ENCODE measurements around the gene CD320.

CD320 gene

GRCh38 chr19:8259142-8259921 lies 48.8 kb downstream of the CD320 start (continued):
- TF ChIP-seq, protein P1, sequence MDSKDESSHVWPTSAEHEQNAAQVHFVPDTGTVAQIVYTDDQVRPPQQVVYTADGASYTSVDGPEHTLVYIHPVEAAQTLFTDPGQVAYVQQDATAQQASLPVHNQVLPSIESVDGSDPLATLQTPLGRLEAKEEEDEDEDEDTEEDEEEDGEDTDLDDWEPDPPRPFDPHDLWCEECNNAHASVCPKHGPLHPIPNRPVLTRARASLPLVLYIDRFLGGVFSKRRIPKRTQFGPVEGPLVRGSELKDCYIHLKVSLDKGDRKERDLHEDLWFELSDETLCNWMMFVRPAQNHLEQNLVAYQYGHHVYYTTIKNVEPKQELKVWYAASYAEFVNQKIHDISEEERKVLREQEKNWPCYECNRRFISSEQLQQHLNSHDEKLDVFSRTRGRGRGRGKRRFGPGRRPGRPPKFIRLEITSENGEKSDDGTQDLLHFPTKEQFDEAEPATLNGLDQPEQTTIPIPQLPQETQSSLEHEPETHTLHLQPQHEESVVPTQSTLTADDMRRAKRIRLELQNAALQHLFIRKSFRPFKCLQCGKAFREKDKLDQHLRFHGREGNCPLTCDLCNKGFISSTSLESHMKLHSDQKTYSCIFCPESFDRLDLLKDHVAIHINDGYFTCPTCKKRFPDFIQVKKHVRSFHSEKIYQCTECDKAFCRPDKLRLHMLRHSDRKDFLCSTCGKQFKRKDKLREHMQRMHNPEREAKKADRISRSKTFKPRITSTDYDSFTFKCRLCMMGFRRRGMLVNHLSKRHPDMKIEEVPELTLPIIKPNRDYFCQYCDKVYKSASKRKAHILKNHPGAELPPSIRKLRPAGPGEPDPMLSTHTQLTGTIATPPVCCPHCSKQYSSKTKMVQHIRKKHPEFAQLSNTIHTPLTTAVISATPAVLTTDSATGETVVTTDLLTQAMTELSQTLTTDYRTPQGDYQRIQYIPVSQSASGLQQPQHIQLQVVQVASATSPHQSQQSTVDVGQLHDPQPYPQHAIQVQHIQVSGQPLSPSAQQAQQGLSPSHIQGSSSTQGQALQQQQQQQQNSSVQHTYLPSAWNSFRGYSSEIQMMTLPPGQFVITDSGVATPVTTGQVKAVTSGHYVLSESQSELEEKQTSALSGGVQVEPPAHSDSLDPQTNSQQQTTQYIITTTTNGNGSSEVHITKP (tag by site-specific recombination; IDR thresholded peaks at IDR 0.05), result no peak
- 0 out of 2 replicates have a peak, but pooled peaks have one; percentile 48 for TF ChIP-seq EGR2 (tag by site-specific recombination; IDR thresholded peaks at IDR 0.05; ENCODE audit: low read depth)

DNA sequence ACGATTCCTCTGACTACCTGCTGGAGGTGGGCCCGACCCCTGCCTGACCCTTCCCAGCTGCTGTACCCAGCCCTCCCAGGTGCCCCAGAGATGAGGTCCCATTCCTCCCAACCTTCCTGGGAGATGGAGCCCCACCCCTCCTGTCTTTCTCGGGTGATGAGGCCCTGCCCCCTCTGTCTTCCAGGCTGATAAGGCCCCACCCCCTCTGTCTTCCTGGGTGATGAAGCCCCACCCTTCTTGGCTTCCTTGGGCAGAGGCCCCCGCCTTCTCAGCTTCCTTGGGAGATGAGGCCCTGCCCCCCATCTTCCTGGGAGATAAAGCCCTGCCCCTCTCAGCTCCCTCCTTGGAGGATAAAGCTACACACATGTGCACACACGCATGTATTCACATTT lies 51.1 kb downstream of the CD320 start:
- ChIA-PET CTCF (interaction anchor here (0.5 to 1.4 kb wide), 3 partner anchors 12 to 1863 kb away, joined by 3 to 6 read pairs (median 4); no protein-coding TSS in a partner anchor), POLR2A (no interaction called here)
- Histone ChIP-seq H3K4me1 (ENCODE audit: control insufficient read depth, insufficient read depth, low read length) (no peaks in the 10 kb centered on the region), H3K9me3 (ENCODE audit: control insufficient read depth, insufficient read depth, low read depth, low read length) (no peaks in the 10 kb centered on the region), H3K36me3 (ENCODE audit: control insufficient read depth in 2 of 2, insufficient read depth in 1 of 2, low read length in 2 of 2) (peaks cover 0 to 30% of the 10 kb centered on the region in 2 experiments; a peak in 2 of 3 replicates), H3K4me3 (ENCODE audit: low read depth, low read length) (no peak overlapping the region), H3K27ac (ENCODE audit: extremely low read depth, low read depth, low read length) (no peak overlapping the region)
- TF ChIP-seq GLIS1 (tag by site-specific recombination; IDR thresholded peaks at IDR 0.05) (peak; percentile 19; the same call in 1 of the 2 replicates), ZNF140 (tag by site-specific recombination; IDR thresholded peaks at IDR 0.05) (no peak), SP2 (tag by site-specific recombination; IDR thresholded peaks at IDR 0.05) (peak; percentile 27; the same call in 1 of the 2 replicates)

GRCh38 chr19:8256276-8257051 lies 51.7 kb downstream of the CD320 start:
- TF ChIP-seq ZNF580 (tag by site-specific recombination; IDR thresholded peaks at IDR 0.05) (0 out of 2 replicates have a peak, but pooled peaks have one; percentile 16), ZNF555 (tag by site-specific recombination; conservative IDR thresholded peaks at IDR 0.05) (no peak)
- H3K9me3 ChIP-seq (ENCODE audit: control insufficient read depth, insufficient read depth, low read depth, low read length), result no peaks in the 10 kb centered on the region
- peaks cover 0 to 30% of the 10 kb centered on the region in 2 experiments; a peak in 2 of 3 replicates for H3K36me3 ChIP-seq (ENCODE audit: control insufficient read depth in 2 of 2, insufficient read depth in 1 of 2, low read length in 2 of 2)
- H3K27ac ChIP-seq (ENCODE audit: extremely low read depth, low read depth, low read length), result no peak overlapping the region
- POLR2A ChIA-PET, result no interaction called here
- CTCF ChIA-PET, result interaction anchor here (0.5 to 3.7 kb wide), 6 partner anchors 12 to 323 kb away, joined by 3 to 26 read pairs (median 3); partner anchors contain the start of gene TIMM44
- no peaks in the 10 kb centered on the region for H3K4me1 ChIP-seq (ENCODE audit: control insufficient read depth, insufficient read depth, low read length)
- no peak overlapping the region for H3K4me3 ChIP-seq (ENCODE audit: low read depth, low read length)

DNA sequence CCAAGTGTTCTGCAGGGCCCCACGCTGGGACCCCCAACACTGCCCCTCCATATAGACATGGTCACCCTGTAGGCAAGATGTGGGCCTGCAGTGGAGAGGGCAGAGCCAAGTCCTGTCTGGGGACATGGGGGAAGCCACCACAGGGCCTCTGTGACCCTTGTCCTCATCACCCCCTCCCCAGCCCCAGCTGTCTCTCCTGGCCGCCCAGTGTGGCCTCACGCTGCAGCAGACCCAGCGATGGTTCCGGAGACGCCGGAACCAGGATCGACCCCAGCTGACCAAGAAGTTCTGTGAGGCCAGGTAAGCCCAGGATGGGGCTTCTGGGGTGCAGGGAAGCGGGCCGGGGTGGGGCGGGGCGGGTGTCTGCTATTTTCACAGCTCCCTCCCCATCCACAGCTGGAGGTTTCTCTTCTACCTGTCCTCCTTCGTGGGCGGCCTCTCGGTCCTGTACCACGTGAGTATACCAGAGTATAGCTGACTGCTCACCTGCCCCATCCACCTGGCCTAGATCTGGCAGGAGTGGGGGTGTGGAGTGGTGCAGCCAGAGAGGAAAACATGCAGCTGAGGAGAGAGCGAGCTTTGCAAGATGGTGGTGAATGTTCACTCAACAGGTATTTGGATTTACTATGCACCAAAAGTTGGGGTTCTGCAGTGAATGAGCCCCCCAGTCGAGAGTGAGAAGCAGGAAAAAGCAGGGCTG lies 52.6 kb downstream of the CD320 start:
- H3K36me3 ChIP-seq (ENCODE audit: control insufficient read depth in 2 of 2, insufficient read depth in 1 of 2, low read length in 2 of 2), result peaks cover 0 to 30% of the 10 kb centered on the region in 2 experiments; a peak in 2 of 3 replicates
- POLR2A ChIA-PET, result no interaction called here
- CTCF ChIA-PET, result interaction anchor here (0.6 to 3.7 kb wide), 7 partner anchors 13 to 386 kb away, joined by 3 to 26 read pairs (median 3); partner anchors contain the start of gene TIMM44

More for the DNA sequence above, 52.6 kb downstream of the CD320 start:
- no peaks in the 10 kb centered on the region for H3K4me1 ChIP-seq (ENCODE audit: control insufficient read depth, insufficient read depth, low read length)
- H3K9me3 ChIP-seq (ENCODE audit: control insufficient read depth, insufficient read depth, low read depth, low read length), result no peaks in the 10 kb centered on the region
- TF ChIP-seq ZNF37A (tag by site-specific recombination; IDR thresholded peaks at IDR 0.05) (no peak), SCRT2 (tag by site-specific recombination; IDR thresholded peaks at IDR 0.05) (peak; percentile 40; the same call in 1 of the 2 replicates)
- no peak overlapping the region for H3K4me3 ChIP-seq (ENCODE audit: low read depth, low read length)
- no peak overlapping the region for H3K27ac ChIP-seq (ENCODE audit: extremely low read depth, low read depth, low read length)
